NCI-H128 (cell line): ENCODE measurements around the gene AVPR2.

Source experiments
- DNase-seq: peaks from one replicate; lab custom pipeline; 2025; ENCODE audit not compliant: unreplicated experiment; lab: John Stamatoyannopoulos, UW

AVPR2 gene

DNA sequence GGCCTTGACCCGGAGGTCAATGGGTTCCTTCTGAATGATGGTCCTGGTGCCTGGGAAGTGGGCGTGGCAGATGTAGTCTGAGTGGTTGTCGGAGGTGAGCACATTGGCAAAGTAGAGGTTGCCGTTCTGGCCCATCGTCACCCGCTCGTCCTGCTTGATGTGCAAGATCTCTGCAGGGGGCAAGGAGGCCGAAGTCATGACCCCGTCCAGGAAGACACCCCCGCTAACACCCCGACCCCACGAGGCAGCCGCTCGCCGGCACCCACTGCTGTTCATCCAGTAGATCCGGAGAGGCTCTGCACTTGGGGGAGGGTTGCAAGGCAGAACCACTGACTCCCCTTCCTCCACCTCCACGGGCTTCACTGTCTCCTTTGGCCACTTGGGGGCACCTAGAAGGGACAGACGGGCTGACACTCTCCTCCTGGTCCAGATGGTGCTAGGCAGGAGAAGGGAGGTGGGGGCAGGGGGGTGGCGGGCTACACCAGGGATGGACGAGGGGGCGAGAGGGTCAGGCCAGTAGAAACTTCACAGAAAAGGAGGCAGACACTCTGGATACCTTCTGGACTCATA is 33.6 kb upstream of the AVPR2 start:
- no peak for DNase-seq

DNA sequence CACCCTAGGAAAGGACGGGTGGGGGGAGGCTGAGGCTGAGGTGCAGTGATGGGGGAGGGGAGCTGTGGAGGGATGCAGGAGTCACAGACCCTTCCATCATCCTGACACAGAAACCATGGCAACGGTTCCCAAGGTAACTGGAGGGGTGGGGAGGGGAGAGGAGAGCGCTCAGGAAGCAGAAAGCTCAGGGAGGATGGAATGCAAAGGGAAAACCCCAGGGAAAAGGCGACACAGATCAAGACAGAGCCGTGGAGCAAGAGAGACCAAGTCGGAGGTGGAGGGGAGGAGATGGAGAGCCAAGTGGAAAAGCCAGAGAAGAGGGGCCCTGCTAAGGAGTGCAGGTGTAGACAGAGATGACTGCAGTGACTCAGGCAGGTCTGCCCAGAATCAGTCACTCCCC is 33.0 kb upstream of the AVPR2 start:
- DNase-seq = no peak

DNA sequence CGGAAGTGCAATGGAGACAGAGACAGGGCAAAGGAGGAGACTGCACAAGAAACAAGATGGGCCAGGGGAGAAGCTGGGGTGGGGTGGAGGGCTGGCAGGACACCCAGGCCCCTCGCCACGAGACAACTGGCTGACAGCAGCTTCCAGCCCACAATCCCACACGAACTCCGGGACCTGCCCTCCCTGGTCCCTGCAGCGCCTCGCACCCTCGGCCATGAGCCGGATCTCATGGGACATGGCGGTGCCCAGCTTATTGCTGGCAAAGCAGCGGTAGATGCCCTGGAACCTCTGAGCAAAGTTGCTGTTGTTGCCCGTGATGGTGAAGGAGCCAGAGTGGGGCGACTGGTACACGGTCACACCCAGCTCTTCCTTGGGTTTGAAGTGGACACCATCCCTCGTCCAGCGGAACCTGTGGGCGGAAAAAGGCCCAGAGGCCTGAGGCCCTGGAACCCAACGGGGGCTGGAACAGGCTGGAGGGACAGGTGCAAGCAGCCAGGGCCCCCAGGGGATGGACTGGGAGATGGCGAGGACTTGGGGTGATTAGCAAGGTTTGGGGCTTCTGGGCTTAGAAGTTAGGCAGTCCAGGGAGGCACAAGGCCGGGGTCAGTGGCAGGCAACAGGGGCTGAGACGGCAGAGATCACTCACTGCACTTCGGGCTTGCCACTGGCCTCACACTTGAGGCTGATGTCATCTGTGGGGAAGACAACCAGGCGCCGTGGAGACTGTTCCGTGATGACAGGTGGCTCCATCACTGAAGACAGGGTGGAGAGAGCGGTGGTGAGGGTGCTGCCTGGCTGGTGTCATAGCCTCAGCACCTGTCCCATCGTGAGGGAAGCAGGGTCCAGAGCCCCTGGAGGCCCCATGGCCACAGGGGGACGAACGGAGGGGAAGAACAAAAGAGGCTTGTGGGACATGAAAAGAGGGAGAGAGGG is 32.3 kb upstream of the AVPR2 start:
- no peak for DNase-seq

GRCh38 chrX:153873282-153874084 is 31.0 kb upstream of the AVPR2 start:
- DNase-seq = no peak

DNA sequence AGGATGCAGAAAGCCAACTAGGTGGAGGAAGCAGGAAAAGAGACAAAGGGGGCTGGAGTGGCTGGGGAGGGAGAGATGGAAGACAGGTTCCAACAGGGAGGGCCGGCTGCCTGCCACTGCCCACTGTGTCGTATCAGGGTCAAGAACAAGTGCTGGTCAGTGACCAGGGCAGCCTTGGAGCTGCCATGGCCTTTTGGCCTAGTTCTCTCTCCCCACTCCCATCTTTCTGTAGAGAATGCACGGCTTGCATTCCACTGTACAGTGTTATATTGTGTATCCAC is 30.4 kb upstream of the AVPR2 start:
- no peak for DNase-seq

DNA sequence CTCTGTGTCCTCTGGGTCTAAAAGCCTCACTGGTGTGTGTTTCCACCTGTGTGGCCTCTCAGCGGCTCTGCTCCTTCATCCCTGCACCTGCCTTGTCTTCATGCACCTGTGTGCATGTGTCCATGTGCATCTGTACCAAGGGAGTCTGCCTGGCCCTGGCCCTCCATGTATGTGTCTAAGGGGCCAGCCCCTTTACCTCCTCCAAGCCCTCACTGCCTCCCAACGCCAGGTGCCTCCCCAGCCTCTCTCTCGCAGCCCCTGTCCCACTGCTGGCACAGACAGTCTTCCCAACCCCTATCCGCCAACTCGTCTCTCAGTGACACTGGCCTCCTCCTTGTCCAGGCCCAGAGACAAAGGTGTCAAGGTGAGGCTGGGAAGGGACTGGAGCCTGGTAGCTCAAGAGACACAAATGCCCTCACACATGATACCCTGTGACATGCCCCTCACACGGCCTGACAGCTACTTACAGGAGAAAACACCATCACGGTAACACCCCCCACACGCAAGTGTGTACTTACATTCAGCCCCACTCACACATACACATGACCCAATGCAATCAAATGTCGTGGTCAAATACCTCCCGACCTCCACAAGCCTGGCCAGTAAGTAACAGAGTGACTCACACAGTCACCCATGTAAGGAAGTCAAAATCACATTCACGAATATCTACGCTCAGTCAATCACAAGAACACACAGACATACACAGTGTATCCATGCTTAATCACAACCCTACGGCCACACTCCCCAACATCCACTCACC is 29.9 kb upstream of the AVPR2 start:
- DNase-seq = no peak

- no peak for DNase-seq
Measured at GRCh38 chrX:153875391-153876111, 28.9 kb upstream of the AVPR2 start.

DNA sequence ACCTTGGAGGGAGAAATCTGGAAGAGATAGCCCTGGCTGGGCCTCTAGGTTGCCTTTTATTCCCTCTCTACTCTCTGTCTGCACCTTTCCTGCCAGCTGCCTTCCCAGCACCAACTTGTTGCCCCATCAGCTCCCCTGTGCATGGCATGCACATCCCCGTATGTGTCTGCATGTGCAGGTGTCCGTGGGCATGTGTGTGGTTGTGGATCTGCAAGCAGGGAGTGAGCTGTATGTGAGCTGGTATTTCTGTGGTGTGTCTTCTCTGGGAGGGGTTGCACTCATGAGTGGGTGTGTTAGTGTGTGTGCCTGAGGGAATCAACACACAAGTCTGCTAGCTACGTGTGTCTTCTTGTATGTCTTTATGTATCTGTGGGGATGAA is 28.4 kb upstream of the AVPR2 start:
- DNase-seq = no peak

DNA sequence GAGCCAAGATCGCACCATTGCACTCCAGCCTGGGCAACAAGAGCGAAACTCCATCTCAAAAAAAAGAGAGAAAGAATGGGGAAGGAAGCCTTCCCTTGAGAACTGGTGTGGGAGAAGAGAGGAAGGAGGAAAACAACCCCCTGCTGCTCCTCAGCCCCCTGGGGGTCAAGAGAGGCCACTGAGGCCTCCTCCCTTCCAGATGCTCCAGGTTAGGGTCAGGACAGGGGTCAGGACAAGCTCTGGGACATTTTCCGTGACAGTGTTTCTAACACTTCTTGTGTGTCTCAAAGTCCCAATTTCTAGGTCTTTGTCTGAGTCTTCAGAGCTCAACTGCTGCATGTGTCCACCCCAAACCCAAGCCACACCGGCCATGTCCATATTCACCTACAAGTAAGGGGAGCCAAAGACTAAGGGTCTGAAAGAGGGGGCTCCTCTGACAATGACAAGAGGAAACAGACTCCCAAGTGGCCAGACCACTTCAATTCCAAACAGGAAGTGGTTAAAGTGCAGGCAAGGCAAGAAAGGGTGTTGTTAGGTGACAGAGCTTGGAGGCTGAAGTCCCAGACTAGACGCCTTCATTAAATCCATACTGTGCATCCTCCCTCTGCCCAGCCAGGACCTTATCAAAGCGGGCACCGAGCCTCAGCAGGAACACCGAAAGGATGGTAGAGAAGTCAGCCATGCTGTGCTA is 26.8 kb upstream of the AVPR2 start:
- no peak for DNase-seq

- no peak for DNase-seq
Measured at GRCh38 chrX:153878345-153878744, 26.1 kb upstream of the AVPR2 start.

DNA sequence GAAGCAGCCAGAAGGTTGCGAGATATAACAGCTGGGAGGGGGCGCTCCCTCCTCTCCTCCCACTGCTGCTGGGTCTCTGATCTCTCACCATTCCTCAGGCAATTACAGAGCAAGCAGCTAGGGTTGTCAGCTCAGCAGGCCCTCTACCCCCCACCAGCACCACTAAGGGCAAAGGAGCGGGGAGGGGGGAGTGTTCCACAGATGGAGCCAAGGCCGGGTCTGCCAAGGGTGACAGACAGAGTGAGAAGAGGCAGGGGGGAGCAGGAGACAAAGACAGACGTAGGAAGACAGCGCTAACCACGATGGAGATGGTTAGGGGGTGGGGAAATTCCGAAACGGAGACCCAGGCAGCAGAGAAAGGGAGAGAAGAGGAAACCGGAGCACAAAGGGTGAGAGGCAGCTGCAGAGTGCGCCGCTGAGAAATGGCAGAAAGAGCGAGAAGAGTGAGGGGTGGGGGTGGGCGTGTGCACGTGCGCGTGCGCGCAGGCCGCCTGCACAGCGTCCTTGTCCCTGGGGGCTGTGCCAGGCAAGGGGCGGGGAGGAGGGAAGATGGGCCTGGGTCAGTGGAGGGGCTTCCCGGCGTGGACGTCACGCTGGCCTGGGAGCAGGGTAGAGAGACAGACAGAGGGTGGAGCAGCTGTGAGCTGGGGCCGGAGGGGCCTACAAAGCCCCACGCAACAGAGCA is 25.4 kb upstream of the AVPR2 start:
- peak; percentile 6 for DNase-seq

GRCh38 chrX:153879741-153880439 is 24.6 kb upstream of the AVPR2 start:
- no peak for DNase-seq

DNA sequence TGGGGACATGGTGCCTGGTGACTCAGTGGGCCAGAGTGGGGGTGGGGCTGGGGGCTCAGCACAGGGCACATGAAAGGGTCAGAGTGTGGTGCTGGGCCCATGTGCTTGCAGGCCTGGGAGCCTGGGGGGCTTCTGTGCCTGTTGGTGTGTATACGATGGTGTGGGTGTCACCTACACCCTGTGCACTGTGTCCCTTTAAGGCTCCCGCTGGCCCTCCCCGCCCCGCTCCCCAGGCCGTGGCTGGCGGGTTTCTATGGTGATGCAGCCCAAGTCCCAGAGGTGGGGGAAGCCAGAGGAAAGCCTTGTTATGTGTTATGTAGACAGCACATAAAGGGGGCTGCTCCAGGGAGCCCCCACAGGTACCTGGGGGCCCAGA is 24.0 kb upstream of the AVPR2 start:
- no peak for DNase-seq

GRCh38 chrX:153881281-153881680 is 23.2 kb upstream of the AVPR2 start:
- no peak for DNase-seq

GRCh38 chrX:153882086-153882498 is 22.4 kb upstream of the AVPR2 start:
- no peak for DNase-seq

- DNase-seq = no peak
Measured at GRCh38 chrX:153882557-153882956, 21.9 kb upstream of the AVPR2 start.

DNA sequence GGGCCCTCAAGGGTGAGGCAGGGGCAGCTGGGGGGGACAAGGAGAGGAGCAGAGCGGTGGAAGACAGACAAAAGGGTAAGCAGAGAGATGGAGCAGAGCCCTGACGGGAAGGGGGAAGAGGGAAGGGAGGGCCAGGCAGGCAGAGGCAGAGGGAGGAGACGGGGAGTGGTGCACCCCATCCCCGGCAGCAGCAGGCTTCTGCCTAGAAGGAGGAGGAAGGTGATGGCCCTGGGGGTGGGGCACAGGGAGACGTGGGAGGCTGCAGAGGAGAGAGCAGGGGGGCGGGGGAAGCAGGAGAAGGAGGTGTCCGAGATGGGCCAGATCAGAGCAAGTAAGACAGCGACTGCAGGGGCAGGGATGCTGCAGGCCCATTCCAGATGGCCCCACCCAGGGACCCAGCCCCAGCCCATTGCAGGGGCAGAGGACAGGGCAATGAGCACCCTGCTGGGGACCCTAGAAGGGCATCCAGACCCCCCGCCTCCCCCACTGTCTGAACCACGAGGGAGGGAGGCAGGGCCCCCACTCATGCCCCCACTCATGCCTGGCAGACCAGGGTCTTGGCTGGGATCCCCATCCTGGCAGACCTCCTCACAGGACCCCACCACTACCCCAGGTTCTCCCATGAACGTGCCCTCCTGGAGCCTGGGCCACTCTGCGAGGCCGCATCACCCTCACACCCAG is 21.2 kb upstream of the AVPR2 start:
- DNase-seq = no peak

DNA sequence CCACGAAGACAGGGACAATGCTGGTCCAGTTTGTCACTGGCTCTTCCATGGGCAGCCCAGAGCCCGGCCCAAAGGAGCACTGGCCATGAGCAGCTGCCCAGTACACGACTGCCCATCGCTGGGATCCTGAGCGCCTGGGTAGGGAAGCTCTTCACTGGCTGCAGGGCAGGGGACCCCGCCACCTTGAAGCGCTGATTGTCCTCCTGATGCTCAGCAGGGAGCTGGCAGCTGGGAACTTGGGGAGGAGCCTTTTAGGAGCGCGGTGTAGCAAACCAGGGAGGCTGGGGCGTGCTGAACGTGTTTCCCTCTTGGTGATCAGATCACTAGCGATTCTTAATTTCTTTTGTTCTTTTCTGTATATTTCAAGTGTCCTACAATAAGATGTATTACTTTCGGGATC is 20.3 kb upstream of the AVPR2 start:
- no peak for DNase-seq
